Spinal cord (tissue), 10 donors: ENCODE results near the gene SCNN1A. TPM values are rescaled to one million over a fixed set of nuclear protein-coding genes. Genes with fewer than 3 reads are reported as not detected.

Experiments used
- DNase-seq, 6 donors: peaks; one replicate each; pipeline versions ENCODE4 v3.0.0 to v3.0.0-alpha.2; 2013 to 2015; ENCODE audit warnings: low spot score in 6 of 6, low read depth in 4 of 6
- H3K27ac ChIP-seq: one replicate; pipeline ENCODE4 v1.5.1; 2013; ENCODE audit warnings: low read depth, low read length, control low read depth
- H3K27me3 ChIP-seq: one replicate; pipeline ENCODE4 v1.6.1; 2013; ENCODE audit warnings: low read length; ENCODE audit not compliant: control insufficient read depth, insufficient read depth
- H3K36me3 ChIP-seq: one replicate; pipeline ENCODE4 v1.6.1; 2013; ENCODE audit warnings: low read length; ENCODE audit not compliant: control insufficient read depth, insufficient read depth
- H3K4me1 ChIP-seq: one replicate; pipeline ENCODE4 v1.6.1; 2013; ENCODE audit warnings: low read length; ENCODE audit not compliant: control insufficient read depth, insufficient read depth
- H3K4me3 ChIP-seq: one replicate; pipeline ENCODE4 v1.5.1; 2013; ENCODE audit warnings: low read depth, low read length, control low read depth
- H3K9me3 ChIP-seq: one replicate; pipeline ENCODE4 v1.6.1; 2013; ENCODE audit warnings: low read length; ENCODE audit not compliant: control insufficient read depth, insufficient read depth
- WGBS: methylation state at CpG from one replicate; pipeline ENCODE4 v1.1.5; 2013; ENCODE audit warnings: missing lambda C conversion rate; ENCODE audit not compliant: insufficient coverage; 5-methylcytosine and 5-hydroxymethylcytosine counted together
- polyA plus RNA-seq, 2 donors: library from polyadenylated mRNA; unstranded; fragments of 120-200 nt; gene quantifications; one replicate each; pipeline ENCODE4 v1.2.1, GENCODE V29; 2013; ENCODE audit not compliant: insufficient read length in 2 of 2
- small RNA-seq: library from RNA; depleted of rRNA; stranded (forward); fragments of <200 nt; gene quantifications from one replicate; pipeline ENCODE3, GENCODE V24; 2014; ENCODE audit warnings: low replicate concordance
- total RNA-seq, 2 donors: library from RNA; depleted of rRNA in 1 of 2; stranded (reverse); fragments of 120-200 nt in 1 of 2; fragments of >200 nt in 1 of 2; gene quantifications; one replicate each; pipeline versions ENCODE4 v1.2.3 to v1.2.4, GENCODE V29; 2013 to 2014
- donor health status: healthy.

The SCNN1A gene
- total and polyA plus RNA-seq, 4 donors: 0.40 to 1.3 (median 0.73) TPM

DNA sequence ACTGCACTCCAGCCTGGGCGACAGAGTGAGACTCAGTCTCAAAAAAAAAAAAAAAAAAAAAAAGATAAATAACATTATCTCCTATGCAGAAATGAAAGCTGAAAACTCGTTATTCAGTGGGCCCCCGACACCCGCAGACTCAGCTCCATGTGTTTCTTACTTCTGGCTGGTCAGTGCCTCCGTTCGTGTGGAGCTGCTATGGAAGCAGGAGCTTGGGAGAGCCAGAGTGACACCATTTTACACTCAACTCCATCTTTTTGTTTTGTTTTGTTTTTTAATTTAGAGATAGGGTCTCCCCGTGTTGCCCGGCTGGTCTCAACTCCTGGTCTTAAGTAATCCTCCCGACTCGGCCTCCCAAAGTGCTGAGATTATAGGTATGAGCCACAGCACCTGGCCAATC, 78.2 kb downstream of the SCNN1A start:
- no peak overlapping the region for H3K4me3 ChIP-seq
- WGBS: 100% methylated on average over 2 of the region's 10 CpGs
- H3K4me1 ChIP-seq: no peaks in the 10 kb centered on the region
- H3K27me3 ChIP-seq: no peaks in the 10 kb centered on the region
- H3K27ac ChIP-seq: no peak overlapping the region
- no peaks in the 10 kb centered on the region for H3K36me3 ChIP-seq
- DNase-seq: no peak
- no peaks in the 10 kb centered on the region for H3K9me3 ChIP-seq

Small RNAs within 50 kb of the gene (small RNA-seq; reads per million reads assigned to genes)
- not detected for gene RN7SL391P

Other genes with a start within 250 kb of the SCNN1A start
- gene CD9, start 175.2 kb downstream of the SCNN1A start, total RNA-seq: 100 to 1,000 TPM; 139 to 275 TPM
- 100 to 1,000 TPM; 106 to 128 TPM for gene CD9, start 175.2 kb downstream of the SCNN1A start, polyA plus RNA-seq
- under 1 TPM in 1 of 2 donors, not detected in 1; 0.39 TPM for gene PLEKHG6, start 64.9 kb downstream of the SCNN1A start, total RNA-seq
- under 1 TPM; 0.32 to 0.95 TPM for gene PLEKHG6, start 64.9 kb downstream of the SCNN1A start, polyA plus RNA-seq
- gene TNFRSF1A, start 33.5 kb downstream of the SCNN1A start, total RNA-seq: 10 to 100 TPM; 38.1 to 62.4 TPM
- 10 to 100 TPM; 54.0 to 57.3 TPM for gene TNFRSF1A, start 33.5 kb downstream of the SCNN1A start, polyA plus RNA-seq
- gene LTBR, start 8.6 kb upstream of the SCNN1A start, total RNA-seq: 10 to 100 TPM in 1 of 2 donors, 1 to 10 TPM in 1; 6.8 to 43.5 TPM
- gene LTBR, start 8.6 kb upstream of the SCNN1A start, polyA plus RNA-seq: 10 to 100 TPM; 17.7 to 24.5 TPM
- under 1 TPM; 0.50 TPM for gene CD27, start 69.4 kb upstream of the SCNN1A start, total RNA-seq
- 1 to 10 TPM; 3.0 to 3.6 TPM for gene CD27, start 69.4 kb upstream of the SCNN1A start, polyA plus RNA-seq
- 10 to 100 TPM in 1 of 2 donors, 1 to 10 TPM in 1; 7.6 to 26.4 TPM for gene TAPBPL, start 76.5 kb upstream of the SCNN1A start, total RNA-seq
- 10 to 100 TPM; 10.0 to 10.7 TPM for gene TAPBPL, start 76.5 kb upstream of the SCNN1A start, polyA plus RNA-seq
- gene VAMP1, start 95.1 kb upstream of the SCNN1A start, total RNA-seq: 100 to 1,000 TPM in 1 of 2 donors, 10 to 100 TPM in 1; 38.3 to 185 TPM
- gene VAMP1, start 95.1 kb upstream of the SCNN1A start, polyA plus RNA-seq: 100 to 1,000 TPM; 279 TPM
- 100 to 1,000 TPM in 1 of 2 donors, 10 to 100 TPM in 1; 45.4 to 180 TPM for gene MRPL51, start 117.7 kb upstream of the SCNN1A start, total RNA-seq
- 100 to 1,000 TPM; 122 to 128 TPM for gene MRPL51, start 117.7 kb upstream of the SCNN1A start, polyA plus RNA-seq
- gene NCAPD2, start 118.5 kb upstream of the SCNN1A start, total RNA-seq: 10 to 100 TPM; 21.0 to 30.0 TPM
- 10 to 100 TPM; 28.9 to 29.1 TPM for gene NCAPD2, start 118.5 kb upstream of the SCNN1A start, polyA plus RNA-seq
- 1,000 to 10,000 TPM; 1,774 to 2,778 TPM for gene GAPDH, start 159.0 kb upstream of the SCNN1A start, total RNA-seq
- gene GAPDH, start 159.0 kb upstream of the SCNN1A start, polyA plus RNA-seq: 1,000 to 10,000 TPM; 3,263 to 3,295 TPM
- 10 to 100 TPM in 1 of 2 donors, 1 to 10 TPM in 1; 8.4 to 15.8 TPM for gene IFFO1, start 180.5 kb upstream of the SCNN1A start, total RNA-seq
- gene IFFO1, start 180.5 kb upstream of the SCNN1A start, polyA plus RNA-seq: 10 to 100 TPM; 26.4 to 35.6 TPM
- 10 to 100 TPM in 1 of 2 donors, 1 to 10 TPM in 1; 8.0 to 22.2 TPM for gene NOP2, start 192.7 kb upstream of the SCNN1A start, total RNA-seq
- 10 to 100 TPM; 24.5 to 33.7 TPM for gene NOP2, start 192.7 kb upstream of the SCNN1A start, polyA plus RNA-seq
- 100 to 1,000 TPM; 179 to 185 TPM for gene CHD4, start 231.8 kb upstream of the SCNN1A start, total RNA-seq
- gene CHD4, start 231.8 kb upstream of the SCNN1A start, polyA plus RNA-seq: 100 to 1,000 TPM; 177 to 185 TPM